NCI-H1694 (cell line): ENCODE data around the gene TBC1D9.
"Not testable (repeated sequence)": the region's sequence is repeated elsewhere in the genome, so short reads cannot be mapped to it uniquely, and the experiment has no call there.

Source experiments
- DNase-seq: peaks from one replicate; lab custom pipeline; 2025; lab: John Stamatoyannopoulos, UW

TBC1D9 gene

DNA sequence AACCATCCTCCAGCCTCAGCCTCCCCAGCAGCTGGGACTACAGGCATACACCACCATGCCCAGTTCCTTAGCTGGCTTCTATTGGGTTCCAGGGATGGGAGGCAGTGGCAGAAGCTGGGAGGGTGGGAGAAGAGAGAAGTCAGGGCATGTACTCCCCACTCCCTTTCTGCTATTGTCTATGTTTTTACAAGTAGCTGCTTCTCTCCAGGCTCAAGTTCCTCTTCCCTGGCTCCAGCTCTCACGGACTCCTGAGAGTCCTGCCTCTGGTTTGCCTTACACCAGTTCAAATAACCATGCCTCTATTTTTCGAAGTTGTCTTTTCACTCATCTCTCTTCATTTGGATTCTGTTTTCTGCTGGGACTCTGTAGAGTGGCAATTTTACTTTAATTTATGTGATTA lies 2.9 kb downstream of the TBC1D9 start:
- DNase-seq: no peak

DNA sequence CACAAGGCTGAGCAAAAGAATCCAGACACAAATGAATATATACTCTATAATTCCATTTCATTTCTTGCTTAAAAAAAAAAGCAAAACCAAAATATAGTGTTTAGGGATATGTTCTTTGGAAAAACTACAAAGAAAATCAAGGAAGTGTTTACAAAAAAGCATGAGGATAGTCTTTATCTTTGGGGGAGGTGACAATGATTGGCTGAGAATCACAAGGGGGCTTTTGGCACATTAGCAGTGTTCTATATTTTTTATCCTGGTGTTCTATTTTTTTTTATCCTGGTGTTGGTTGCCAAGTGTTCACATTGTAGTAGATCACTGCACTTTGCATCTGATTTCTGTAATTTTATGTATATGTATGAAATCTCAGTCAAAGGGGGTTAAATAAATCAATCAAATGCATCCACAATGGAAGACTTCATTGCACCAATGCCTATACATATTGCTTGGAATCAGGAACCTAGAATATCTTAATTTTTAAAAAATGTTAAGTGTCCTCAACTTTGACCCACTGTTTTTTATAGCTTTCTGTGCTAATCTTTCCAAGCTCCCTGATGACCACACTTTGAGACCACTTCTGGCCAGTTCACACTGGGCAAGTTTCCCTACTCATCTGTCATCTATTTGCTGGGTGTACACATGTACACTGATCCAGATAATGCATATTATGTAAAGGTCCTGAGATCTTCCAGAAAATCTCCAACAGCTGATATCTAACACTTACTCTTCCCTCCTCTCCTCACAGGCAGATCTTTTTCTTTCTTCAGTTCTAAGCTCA lies 3.7 kb downstream of the TBC1D9 start:
- no peak for DNase-seq

DNA sequence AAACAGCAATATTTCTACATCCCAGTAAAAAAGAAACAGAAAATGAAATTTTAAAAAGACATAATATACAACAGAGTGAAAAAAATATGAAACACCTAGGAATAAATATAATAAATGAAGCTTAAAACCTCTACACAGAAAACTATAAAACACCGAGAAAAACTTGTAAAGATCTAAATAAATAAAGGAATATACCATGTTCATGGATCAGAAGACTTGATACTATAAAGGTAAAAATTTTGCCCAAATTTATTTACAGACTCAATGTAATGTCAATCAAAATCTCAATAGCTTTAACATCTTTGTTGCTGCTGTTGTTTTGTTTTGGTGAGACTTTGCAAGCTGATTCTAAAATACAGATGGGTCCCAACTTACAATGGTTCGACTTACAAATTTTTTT lies 5.7 kb downstream of the TBC1D9 start:
- no peak for DNase-seq

DNA sequence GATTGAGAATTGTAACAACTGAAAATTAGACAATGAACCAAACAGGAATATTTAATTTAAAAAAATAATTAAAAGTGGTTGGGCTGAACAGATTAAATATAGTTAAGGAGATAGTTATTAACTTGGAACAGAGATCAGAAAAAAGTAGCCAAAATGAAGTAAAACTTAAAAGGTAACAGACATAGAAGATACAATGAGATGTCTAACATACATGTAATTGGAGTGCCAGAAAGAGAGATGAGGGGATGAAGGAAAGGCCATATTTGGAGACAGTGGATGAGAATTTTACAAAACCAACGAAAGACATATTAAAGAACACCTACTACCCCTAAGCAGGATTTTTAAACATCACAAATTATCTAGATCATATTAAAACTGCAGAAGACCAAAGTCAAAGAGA lies 8.0 kb downstream of the TBC1D9 start:
- DNase-seq: no peak

DNA sequence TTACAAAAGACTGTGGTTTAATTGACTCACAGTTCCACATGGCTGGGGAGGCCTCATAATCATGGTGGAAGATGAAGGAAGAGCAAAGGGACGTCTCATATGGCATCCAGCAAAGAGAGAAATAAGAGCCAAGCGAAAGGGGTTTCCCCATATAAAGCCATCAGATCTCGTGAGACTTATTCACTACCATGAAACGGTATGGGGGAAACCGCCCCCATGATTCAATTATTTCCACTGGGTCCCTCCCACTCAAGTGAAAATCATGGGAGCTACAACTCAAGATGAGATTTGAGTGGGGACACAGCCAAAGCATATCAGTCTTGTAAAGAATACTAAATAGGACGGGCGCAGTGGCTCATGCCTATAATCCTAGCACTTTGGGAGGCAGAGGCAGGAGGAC lies 9.6 kb downstream of the TBC1D9 start:
- DNase-seq: not testable (repeated sequence)

DNA sequence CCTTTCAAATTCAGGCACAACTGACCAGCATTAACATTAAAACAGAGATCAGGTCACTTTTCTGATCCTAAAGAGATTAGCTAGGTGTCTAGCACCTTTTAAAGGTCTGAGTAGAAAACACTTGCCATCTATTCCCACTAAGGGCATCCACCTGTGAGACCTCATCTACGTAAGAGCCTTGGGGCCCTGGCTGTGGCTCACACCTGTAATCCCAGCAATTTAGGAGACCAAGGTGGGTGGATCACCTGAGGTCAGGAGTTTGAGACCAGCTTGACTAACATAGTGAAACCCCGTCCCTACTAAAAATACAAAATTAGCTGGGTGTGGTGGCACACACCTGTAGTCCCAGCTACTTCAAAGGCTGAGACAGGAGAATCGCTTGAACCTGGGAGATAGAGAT lies 11.8 kb downstream of the TBC1D9 start:
- no peak for DNase-seq

DNA sequence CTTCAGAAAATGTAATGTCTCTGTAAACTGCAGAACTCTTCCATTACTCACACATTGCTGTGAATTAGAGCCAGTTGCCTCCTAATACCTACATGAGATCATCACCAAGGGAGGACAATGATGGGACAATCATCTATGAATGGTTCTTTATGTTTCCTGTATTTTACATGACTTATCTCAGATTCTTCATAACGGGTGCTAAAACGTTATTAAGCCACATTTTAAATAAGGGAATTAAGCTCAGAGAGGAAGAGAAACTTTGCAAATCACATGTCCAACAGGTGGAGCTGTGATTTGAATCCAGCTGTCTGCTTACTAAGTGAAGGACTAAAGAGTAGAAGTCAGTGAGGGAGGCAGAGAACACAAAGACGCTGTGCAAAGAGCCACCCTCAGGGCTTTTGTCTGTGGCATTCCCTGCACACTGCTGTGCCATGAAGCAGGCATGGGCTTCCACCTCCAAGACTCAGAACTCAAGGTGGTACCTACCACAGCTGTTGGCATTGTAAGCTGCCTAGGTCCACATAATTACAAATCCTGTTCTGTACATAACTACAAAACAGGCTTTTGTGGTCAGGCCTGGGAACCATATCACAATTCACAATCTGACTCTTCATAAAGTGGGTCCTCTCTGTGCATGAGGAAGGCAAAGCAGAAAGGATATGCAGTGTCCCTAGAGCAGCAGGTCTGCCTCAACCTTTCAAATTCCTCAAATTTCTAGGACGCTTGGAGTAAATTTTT lies 12.8 kb downstream of the TBC1D9 start:
- DNase-seq: no peak

DNA sequence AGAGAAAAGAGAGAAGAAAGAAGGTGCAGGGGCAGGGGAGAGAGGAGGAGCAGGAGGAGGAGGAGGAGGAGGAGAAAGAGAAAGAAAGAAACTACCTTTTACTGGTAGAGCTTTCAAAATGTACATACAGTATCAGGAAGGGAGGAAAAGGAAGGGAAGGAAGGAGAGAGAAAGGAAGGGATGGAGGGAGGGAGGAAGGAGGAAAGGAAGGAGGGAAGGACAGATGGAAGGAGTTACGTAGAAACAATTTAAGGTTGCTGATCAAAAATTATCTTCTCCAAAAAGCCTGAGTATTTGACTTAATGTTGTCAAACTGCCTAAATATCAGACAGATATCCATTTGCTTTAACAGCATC lies 13.4 kb downstream of the TBC1D9 start:
- DNase-seq: no peak

DNA sequence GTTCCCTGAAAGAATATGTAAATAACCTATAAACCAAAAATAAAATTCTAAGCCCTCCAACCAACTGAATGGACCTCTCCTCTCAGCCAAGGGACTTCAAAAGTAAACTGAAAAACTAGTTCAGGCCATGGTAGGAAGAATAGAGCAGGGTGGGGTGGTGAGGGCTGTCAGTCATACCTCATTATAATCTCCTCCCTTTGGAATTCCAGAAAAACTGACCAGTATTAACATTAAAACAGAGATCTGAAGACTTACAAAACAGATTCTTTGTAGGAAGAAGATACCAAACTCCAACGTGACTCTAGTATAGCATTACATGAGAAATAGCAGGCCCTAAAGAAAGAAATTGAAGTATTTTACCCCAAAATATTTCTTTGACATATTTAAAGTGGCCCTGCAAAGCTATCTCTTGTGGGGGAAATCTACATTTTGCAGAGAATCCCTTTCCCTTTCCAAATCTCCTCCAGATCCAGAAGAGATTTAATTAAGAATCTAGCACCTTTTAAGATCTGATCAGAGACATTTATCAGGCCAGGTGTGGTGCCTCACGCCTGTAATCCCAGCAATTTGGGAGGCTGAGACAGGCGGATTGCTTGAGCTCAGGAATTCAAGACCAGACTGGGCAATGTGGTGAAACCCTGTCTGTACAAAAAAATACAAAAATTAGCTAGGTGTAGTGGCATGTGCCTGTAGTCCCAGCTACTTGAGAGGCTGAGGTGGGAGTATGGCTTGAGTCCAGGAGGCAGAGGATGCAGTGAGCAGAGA lies 15.1 kb downstream of the TBC1D9 start:
- DNase-seq: no peak

DNA sequence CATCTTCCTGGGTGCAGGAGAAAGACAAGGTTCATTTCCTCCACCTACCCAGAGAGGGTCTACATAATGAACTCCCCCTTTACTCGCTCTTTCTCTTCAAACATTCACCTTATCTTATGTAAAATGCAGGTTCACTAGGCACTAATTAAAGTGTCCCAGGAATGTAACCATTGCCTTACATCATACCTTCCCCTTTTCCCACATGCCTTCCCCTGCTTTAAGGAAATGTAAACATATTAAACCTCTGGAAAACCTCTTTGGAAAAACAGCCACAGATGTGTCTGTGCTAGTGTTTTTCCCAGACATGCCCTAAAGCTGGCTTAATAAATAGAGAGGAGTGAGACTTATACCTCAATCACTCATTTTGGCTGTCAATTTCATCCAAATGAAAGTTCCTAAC lies 15.8 kb downstream of the TBC1D9 start:
- no peak for DNase-seq

DNA sequence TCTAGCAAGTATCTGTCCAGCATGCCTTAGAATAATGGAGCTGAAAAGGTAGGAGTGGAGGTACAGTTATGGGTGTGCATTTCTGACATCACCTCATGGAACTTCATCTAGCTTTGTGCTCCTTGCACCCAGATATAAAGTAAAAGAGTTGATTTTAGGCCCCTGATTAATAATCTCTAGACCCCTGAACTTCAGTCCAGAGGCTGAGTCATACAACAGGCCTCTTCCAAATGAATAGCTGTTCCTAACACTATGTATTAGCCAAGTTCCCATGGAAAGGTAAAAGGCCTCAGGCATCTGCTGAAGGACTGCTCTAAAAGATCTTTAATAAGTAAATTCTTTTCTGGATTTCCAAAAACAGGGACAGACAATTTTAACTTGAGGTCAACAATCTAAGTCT lies 16.2 kb downstream of the TBC1D9 start:
- DNase-seq: no peak

DNA sequence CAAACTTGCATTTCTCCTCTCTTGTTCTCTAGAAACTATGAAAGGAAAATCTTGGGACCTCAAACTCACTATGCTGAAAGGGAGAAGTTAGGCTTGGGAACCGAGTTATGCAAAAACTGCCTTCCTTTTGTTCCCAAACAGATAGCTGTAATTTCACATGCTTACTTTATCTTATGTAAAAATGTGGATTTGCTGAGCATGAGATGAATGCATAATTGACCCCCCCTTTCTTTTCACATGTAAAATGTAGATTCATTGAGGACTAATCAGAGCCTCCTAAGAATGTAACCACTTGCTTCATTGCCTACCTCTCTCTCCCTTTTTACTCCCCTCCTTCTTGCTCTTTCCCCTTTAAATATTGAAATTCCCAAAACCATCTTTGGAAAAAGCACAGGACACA lies 18.0 kb downstream of the TBC1D9 start:
- no peak for DNase-seq

DNA sequence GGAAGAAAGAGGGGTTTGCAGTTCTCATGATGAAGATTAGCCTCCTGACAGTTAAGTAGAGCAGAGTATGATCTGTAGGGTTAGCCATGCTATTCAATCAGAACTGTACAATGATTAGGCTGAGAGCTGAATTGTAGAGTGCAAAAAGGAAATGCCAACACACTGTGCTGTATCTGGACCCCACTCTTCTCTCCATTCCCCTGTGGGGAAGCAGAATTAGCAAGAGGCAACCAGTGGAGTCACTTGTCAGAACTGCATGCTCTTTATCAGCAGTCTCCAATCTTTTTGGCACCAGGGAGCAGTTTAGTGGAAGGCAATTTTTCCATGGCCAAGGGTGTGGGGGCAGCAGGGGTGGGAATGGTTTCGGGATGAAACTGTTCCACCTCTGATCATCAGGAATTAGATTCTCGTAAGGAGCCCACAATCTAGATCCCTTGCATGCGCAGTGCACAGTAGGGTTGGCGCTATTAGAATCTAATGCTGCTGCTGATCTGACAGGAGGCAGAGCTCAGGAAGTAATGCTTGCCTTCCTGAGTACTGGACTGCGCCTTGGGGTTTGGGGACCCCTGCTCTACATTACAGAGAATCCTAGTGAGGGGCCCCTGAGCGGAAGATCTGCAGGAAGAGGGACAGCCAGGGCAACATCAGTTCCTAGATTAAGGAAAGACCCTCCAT lies 19.4 kb downstream of the TBC1D9 start:
- DNase-seq: no peak

DNA sequence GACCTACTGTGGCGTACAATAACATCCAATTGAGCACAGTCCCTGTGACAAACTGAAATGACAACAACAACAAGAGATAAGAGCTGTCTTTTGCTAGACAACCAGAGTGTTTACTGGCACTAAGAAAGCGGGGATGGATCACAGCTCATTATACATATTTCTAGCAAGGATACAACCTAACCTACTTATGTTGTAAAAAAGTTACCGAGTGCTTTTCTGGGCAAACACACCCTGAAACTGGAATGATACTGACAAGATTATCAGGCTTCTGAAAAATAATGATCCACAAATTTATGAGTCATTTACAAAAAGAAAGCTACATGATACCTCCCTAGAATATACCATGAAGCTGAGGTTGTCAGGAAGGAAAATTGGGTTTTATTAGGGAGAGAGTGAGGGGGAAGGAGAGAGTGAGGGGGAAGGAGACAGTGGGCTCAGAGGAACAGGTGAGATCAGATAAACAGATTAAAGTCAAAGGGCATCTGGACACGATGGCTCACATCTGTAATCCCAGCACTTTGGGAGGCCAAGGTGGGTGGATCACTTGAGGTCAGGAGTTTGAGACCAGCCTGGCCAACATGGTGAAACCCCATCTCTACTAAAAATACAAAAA lies 20.3 kb downstream of the TBC1D9 start:
- no peak for DNase-seq

DNA sequence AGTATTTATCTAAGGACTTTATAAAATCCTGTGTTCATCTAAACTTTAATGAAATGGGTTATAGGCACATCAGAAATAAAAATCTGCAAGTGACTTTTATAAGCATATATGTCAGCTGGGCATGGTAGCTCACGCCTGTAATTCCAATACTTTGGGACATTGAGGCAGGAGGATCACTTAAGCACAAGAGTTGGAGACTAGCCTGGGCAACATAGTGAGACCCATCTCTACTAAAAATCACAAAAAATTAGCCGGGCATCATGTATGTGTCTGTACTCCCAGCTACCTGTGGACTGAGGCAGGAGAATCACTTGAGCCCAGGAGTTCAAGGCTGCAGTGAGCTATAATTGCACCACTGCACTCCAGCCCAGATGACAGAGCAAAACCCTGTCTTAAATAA lies 20.9 kb downstream of the TBC1D9 start:
- no peak for DNase-seq

DNA sequence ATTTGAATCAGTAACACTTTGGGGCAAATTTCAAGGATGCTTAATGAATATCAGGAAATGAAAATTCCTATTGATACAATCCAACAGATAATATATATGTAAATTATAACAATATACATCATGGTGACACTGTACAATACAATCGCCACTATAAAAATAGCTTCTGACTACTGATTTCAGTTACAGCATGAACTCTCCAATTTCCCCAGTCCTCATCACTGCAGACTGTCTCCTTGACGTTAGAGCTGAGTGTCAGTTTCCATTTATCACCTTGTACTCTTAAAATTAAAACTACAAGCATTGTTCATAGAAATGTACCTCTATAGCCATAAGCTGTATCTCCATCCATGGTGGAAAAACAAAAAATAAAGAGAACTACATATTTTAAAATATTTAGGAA lies 23.4 kb downstream of the TBC1D9 start:
- no peak for DNase-seq

DNA sequence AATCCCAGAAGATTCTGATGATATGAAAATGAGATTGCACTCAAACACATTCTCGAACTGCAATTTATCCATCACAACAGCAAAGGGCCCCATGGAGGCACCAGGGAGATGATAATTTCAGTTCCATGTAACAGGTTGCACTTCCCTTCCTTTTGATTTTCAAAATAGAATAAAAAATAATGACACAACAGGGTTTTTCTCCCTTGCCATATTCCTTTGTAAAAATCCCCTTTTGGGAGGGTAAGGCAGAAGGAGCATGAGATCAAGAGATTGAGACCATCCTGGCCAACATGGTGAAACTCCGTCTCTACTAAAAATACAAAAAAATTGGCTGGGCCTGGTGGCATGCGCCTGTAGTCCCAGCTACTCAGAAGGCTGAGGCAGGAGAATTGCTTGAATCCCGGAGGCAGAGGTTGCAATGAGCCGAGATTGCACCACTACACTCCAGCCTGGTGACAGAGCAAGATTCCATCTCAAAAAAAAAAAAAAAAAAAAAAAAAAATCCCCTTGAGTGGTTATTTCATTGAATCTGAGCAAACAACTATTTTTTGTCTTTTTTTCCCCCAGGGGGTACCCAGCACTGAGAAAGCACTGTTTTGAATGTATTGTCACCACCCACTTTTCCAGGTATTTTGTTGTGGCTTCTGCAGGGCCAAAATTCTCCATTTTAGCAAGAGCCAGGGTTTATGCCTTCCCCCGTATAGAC lies 26.7 kb downstream of the TBC1D9 start:
- DNase-seq: no peak

DNA sequence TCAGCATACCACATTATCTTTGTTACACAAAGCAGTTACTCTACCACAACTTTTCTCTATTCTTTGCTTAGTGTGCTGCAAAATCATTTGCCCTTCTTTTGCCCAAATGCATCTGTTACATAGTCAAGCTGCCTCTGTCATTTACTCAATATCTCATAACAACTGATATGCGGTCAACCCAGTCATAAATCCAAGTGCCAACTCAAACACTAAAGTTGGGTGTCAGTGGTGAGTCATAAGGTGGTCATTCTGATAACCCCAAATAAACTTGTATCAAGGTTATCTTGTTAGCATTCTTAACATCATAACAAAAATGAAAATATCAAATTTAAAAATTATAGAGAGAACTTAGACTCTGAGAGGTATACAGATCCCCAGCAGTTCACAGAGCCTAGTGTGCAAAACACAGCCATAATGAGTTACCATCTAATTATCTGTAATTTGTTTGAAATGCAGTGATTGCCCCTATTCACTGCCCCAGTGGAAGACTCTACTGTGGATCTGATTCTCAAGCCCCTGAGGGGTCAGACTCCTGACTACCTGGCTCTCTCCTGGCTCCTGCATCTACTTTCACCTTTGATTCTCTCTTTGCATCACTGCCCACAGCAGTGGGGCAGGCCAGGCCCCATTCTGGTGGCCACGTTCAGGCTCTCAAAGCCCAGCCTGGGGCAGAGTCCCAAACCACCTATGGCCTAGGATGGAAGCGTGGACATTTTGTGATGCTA lies 29.2 kb downstream of the TBC1D9 start:
- DNase-seq: no peak

DNA sequence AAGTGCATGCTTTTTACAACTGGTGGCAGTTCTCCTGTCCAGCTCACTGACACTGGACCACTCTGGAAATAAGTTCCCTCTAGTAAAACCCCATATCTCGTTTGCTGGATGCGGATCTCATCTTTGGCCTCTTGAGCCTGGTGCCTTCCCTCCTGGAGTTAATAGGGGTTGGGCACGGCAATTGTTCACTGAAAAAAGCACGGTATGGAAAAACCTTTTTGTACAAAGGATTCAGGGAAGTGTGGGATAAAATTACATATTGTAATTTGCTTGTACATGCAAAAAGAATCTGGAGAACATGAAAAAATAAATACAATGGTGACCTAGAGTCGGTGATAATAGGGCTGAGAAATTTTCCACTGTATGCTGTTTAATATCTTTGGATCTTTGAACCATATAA lies 30.6 kb downstream of the TBC1D9 start:
- no peak for DNase-seq

DNA sequence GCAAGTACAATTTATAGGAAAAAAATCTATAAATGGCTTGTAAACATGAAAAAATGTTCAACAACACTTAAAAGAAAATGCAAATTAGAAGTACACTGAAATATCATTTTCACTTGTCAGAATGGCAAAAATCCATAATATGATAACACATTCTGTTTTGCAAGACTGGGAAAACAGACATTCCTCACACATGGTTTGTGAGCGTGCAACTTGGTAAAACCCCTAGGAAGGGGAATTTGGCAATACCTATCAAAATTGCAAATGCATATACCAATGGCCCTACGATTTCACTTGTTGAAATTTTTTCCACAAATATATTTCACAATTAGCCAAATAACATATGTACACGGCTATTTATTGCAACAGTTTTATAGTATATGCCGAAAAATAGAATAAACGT lies 31.4 kb downstream of the TBC1D9 start:
- no peak for DNase-seq
